GM18499 (cell line): ENCODE data around the gene LRRC17.

Experiments
- ATAC-seq: cut with Tn5 transposase; IDR thresholded peaks from one replicate; pipeline ENCODE4 v1.9.1; 2021; ENCODE audit warnings: moderate number of reproducible peaks; ENCODE audit not compliant: insufficient read depth, unreplicated experiment

Gene LRRC17

GRCh38 chr7:102981451-102981850 is 68.7 kb downstream of the LRRC17 start:
- ATAC-seq = no peak

- no peak for ATAC-seq
These were observed 69.4 kb downstream of the LRRC17 start for GRCh38 chr7:102982235-102982634.

GRCh38 chr7:102983602-102984001 is 70.8 kb downstream of the LRRC17 start:
- no peak for ATAC-seq

DNA sequence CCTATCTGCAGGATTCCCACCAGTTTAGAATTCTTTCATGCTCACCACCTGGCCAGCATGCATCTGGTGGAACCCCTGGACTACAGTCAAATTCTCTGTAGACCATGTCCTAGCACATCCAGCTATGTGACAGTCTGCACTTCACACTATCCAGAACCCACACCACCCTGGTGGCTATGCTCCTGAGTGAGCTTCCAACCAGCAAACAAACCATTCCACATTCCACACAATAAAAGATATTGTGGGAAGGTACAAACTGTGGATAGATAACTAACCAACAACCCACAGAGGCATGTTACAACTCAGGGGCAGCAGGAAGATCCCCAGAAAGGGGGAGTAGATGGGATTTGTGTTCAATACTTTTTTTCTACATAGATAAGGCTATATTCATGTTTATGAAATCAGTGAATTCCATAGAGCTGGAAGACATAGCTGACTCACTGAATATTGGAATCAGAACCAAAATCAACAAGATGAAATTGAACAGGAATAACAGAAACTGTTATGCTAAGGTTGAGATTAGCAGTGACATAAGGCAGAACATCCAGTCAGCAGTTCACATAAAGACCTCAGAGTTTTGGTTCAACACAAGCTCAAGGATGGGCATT is 72.5 kb downstream of the LRRC17 start:
- no peak for ATAC-seq

DNA sequence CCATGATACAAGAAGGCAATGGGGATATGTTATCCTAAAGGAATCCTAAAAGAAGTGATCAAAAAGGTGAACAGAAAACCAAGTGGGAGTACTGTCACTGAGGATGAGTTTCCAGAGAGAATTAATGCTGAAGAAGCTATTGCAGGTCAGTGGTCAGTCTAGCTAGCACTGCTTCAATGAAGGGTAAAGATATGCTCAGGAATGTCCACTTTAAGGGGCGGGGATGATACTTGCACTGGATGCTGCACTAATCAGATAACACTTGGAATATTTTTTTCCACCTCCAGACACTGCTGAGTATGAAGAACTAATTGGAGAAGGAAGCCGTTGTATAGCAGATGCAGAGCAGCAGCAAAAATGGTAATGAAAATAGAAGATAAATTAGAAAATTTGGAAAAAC is 75.3 kb downstream of the LRRC17 start:
- no peak for ATAC-seq

GRCh38 chr7:102988631-102989560 is 76.1 kb downstream of the LRRC17 start:
- ATAC-seq = no peak

DNA sequence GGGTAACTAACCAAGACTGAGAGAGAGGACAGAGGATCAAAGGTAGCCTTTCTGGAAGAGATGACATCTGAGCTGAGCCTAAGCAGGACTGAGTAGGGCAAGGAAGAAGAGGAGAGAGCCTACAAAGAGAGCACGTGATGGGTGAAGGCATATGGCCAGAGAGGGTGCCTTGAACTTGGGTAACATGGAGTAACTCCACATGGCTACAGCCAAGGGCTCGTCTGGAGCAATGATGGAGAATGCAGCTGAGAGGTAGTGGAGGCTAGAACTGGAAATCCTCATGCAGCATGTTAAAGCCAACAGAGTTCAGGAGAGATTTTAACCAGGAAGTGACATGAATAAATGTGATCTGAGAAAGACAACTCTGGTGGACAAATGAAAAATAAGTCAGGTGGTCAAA is 77.8 kb downstream of the LRRC17 start:
- no peak for ATAC-seq

DNA sequence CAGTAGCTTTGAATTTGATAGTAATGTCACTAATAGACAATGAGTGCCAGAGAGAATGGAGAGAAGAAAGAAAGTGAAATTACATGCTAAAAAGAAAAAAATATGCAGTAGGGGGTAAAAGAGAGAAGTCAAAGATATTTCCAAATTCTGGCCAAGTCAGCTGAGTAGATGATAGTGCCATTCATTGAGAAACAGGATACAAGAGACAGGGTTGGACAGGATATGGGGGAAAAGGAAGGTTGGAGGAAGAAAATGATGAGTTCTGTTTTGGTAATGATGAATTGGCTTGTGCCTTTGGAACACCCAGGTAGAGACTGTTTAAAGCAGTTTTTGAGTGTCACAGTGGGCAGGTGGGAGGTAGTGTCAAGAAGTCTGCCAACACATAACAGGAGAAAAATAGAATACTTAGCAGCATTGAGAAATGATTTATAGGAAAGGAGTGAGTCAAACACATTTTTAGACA is 78.3 kb downstream of the LRRC17 start:
- ATAC-seq = no peak

DNA sequence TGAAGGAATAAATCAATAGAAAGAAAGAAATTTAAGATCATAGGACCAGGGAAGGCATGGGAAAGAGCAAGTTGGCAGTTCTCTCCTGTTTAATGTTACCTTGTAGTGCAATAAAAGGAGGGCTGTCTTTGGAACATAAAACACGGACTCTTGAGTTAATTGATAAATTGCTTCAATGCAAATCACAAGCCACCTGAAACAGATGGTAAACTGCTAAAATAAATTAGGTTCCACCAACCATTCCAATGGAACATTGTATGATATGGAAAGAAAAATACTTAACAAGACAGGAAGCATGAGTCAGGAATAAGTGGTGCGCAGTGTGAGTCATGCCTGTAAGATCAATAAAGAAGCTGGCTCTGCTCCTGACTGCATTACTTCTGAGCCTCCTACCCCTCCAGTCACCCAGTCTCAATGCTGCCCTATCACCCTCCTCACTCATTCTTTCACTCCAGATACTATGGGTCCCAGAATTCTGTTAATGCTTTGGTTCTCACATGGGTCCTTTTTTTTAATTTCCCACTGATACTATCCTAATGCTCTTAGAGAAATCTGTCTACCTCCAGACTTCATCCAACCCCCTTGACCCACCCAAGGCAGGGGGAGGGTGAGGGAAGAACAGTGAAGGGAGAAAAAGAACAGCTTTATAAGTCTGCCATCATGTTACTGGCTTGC is 78.9 kb downstream of the LRRC17 start:
- ATAC-seq = no peak

- ATAC-seq = no peak
These were observed 79.7 kb downstream of the LRRC17 start for GRCh38 chr7:102992509-102992937.

DNA sequence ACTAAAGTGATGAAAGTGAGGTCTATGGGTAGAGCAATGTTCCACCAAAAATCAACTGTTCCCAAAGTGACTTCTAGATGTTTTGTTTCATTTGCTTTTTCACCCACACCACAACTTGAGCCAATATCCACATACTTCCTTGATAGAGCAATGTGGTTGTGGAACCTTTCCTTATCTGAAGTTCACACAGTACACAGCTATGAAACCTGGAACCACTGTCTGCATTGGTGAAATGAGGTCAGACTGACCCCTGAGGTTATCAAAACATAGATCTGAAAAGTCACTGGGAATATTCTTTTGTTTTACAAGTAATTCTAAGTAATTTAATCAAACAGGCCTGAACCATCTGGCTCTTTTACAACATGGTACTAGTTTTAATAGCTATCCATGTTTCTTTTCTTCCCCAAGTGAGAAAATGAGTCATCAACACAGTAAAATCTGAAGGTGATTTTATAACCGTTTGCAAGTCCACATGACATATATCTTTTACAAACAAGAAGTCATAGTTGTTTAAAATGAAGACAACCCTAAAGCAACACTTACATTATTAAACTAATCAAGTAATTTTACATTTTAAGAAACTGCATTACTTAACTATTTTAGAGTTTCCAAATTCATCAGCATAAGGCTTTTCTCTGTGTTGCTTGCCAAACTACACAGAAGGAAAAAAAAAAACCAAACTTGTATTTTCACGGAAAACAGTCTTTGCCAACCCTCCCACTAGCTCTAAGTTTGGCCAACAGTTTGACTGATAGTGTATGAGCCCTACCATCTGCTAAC is 80.3 kb downstream of the LRRC17 start:
- no peak for ATAC-seq

DNA sequence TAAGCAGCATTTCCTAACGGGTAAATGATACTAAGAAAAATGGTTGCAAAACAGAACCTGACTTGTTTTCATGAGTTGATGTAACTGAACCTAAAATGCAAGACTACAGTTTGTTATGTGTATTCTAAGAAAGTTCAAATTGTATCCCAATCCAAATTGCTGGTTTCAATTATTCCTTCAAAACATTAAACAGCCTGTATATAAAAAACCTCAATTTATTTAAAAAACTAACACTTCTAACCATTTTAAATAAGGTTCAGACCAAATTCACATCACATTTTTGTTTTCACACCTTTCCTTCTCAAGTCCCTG is 80.9 kb downstream of the LRRC17 start:
- ATAC-seq = no peak

GRCh38 chr7:102994567-102994966 is 81.8 kb downstream of the LRRC17 start:
- no peak for ATAC-seq
